SK-N-SH (cell line): Measurements from ENCODE around the gene SLC34A3. TPM values are rescaled to one million over a fixed set of nuclear protein-coding genes. Genes with fewer than 3 reads are reported as not detected.

Experiments
- CTCF ChIA-PET: fragments of 300-600, 350-600 bp; formaldehyde crosslinking; extraction: SDS; loops from one replicate; lab custom pipeline; 2021; lab: Yijun Ruan, JAX
- POLR2A ChIA-PET: fragments of 350-600 bp; sonication (Branson Sonifier 250); formaldehyde crosslinking; extraction: SDS; loops from one replicate; lab custom pipeline; 2020; ENCODE audit warnings: antibody characterized with exemption, inconsistent platforms; lab: Yijun Ruan, JAX
- DNase-seq: peaks from one replicate; pipeline ENCODE4 v3.0.0; 2012
- H2AFZ ChIP-seq: fragments of 200-600 bp; sonication (generic); 2 replicates; pipeline ENCODE4 v1.8.1; 2016; ENCODE audit warnings: antibody characterized with exemption, mild to moderate bottlenecking, low read depth
- H3F3A ChIP-seq: fragments of 200-600 bp; sonication (generic); replicated peaks from 2 replicates; pipeline ENCODE3; 2016; ENCODE audit warnings: antibody characterized with exemption, mild to moderate bottlenecking; ENCODE audit not compliant: insufficient read depth
- H3K27ac ChIP-seq, 2 experiments: fragments of 200-500 bp in 1 of 2; fragments of 200-600 bp in 1 of 2; sonication (Bioruptor generic) in 1 of 2; sonication (generic), shearing (Covaris generic) in 1 of 2; 2 replicates each; pipeline versions ENCODE4 v1.5.1 to v1.6.1; 2014 to 2016; ENCODE audit warnings: low read depth in 2 of 2, inconsistent platforms in 1 of 2, low read length in 1 of 2, mild to moderate bottlenecking in 1 of 2, mixed read lengths in 1 of 2
- H3K27me3 ChIP-seq: fragments of 200-600 bp; sonication (generic), shearing (Covaris generic); 2 replicates; pipeline ENCODE4 v1.6.1; 2016; ENCODE audit warnings: mixed run types; ENCODE audit not compliant: insufficient read depth
- H3K36me3 ChIP-seq, 2 experiments: fragments of 200-500 bp in 1 of 2; fragments of 200-600 bp in 1 of 2; sonication (Bioruptor generic) in 1 of 2; sonication (generic) in 1 of 2; replicated peaks in 1 of 2; 2 replicates each; pipeline versions ENCODE3 to v1.5.1; 2014 to 2016; ENCODE audit warnings: low read length in 1 of 2, mild to moderate bottlenecking in 1 of 2; ENCODE audit not compliant: insufficient read depth in 2 of 2, control insufficient read depth in 1 of 2
- H3K4me1 ChIP-seq, 2 experiments: fragments of 200-500 bp in 1 of 2; fragments of 200-600 bp in 1 of 2; sonication (Bioruptor generic) in 1 of 2; sonication (generic), shearing (Covaris generic) in 1 of 2; 2 replicates each; pipeline versions ENCODE4 v1.5.1 to v1.6.1; 2014 to 2016; ENCODE audit warnings: low read depth in 1 of 2, low read length in 1 of 2, mixed run types in 1 of 2; ENCODE audit not compliant: insufficient read depth in 2 of 2, control insufficient read depth in 1 of 2
- H3K4me2 ChIP-seq: fragments of 200-600 bp; sonication (generic), shearing (Covaris generic); 2 replicates; pipeline ENCODE4 v1.6.1; 2017; ENCODE audit warnings: mixed run types
- H3K4me3 ChIP-seq, 2 experiments: fragments of 200-500 bp in 1 of 2; fragments of 200-600 bp in 1 of 2; sonication (Bioruptor generic) in 1 of 2; sonication (generic), shearing (Covaris generic) in 1 of 2; 2 replicates each; pipeline versions ENCODE4 v1.5.1 to v1.8.1; 2014 to 2016; ENCODE audit warnings: low read depth in 2 of 2, inconsistent platforms in 1 of 2, low read length in 1 of 2, mild to moderate bottlenecking in 1 of 2, mixed read lengths in 1 of 2, moderate library complexity in 1 of 2
- H3K79me2 ChIP-seq: fragments of 200-600 bp; sonication (generic); 2 replicates; pipeline ENCODE4 v1.8.1; 2017; ENCODE audit warnings: mild to moderate bottlenecking; ENCODE audit not compliant: insufficient read depth
- H3K9ac ChIP-seq: fragments of 200-600 bp; sonication (generic); 2 replicates; pipeline ENCODE4 v1.6.1; 2017; ENCODE audit warnings: mixed run types
- H3K9me2 ChIP-seq: fragments of 200-600 bp; sonication (generic); 2 replicates; pipeline ENCODE4 v1.6.1; 2017; ENCODE audit warnings: mixed run types
- H3K9me3 ChIP-seq: fragments of 200-600 bp; sonication (generic); 2 replicates; pipeline ENCODE4 v1.6.1; 2017; ENCODE audit warnings: mixed run types, mild to moderate bottlenecking, moderate library complexity
- H4K20me1 ChIP-seq: fragments of 200-600 bp; sonication (generic); 2 replicates; pipeline ENCODE4 v1.6.1; 2017; ENCODE audit warnings: mild to moderate bottlenecking, mixed run types; ENCODE audit not compliant: insufficient read depth
- ELF1 ChIP-seq: IDR thresholded peaks from 2 replicates; pipeline ENCODE4 v1.4.0; 2012
- EP300 ChIP-seq, 2 experiments: IDR thresholded peaks; 2 replicates each; pipeline versions ENCODE4 v1.4.0 to v1.6.1; 2012; ENCODE audit warnings: borderline replicate concordance in 1 of 2, low read depth in 1 of 2, low read length in 1 of 2
- EZH2phosphoT487 ChIP-seq: fragments of 200-600 bp; sonication (generic); IDR thresholded peaks from 2 replicates; pipeline ENCODE4 v1.6.1; 2017; ENCODE audit warnings: low read depth, mixed run types, mild to moderate bottlenecking, antibody characterized with exemption, moderate library complexity, borderline replicate concordance
- GABPA ChIP-seq: IDR thresholded peaks from 2 replicates; pipeline ENCODE4 v1.4.0; 2012; ENCODE audit warnings: low read depth, mild to moderate bottlenecking
- GATA2 ChIP-seq: sonication (generic); formaldehyde crosslinking; IDR thresholded peaks from 2 replicates; pipeline ENCODE4 v1.5.0; 2020; ENCODE audit warnings: mild to moderate bottlenecking, missing genetic modification reagents
- JUND ChIP-seq: IDR thresholded peaks from 2 replicates; pipeline ENCODE4 v1.4.0; 2012
- MXI1 ChIP-seq: IDR thresholded peaks from 2 replicates; pipeline ENCODE4 v1.6.1; 2012; ENCODE audit warnings: mild to moderate bottlenecking, low read depth, low read length, improper control_type of control experiment
- NFIC ChIP-seq: IDR thresholded peaks from 2 replicates; pipeline ENCODE4 v1.4.0; 2012; ENCODE audit warnings: borderline replicate concordance
- NRF1 ChIP-seq: IDR thresholded peaks from 2 replicates; pipeline ENCODE4 v1.6.1; 2012; ENCODE audit warnings: low read depth, mild to moderate bottlenecking, low read length
- POLR2AphosphoS5 ChIP-seq: IDR thresholded peaks from 2 replicates; pipeline ENCODE4 v1.6.1; 2012; ENCODE audit warnings: low read depth, low read length
- RAD21 ChIP-seq: IDR thresholded peaks from 2 replicates; pipeline ENCODE4 v1.6.1; 2012; ENCODE audit warnings: mild to moderate bottlenecking, low read length
- RFX5 ChIP-seq: IDR thresholded peaks from 2 replicates; pipeline ENCODE4 v1.6.1; 2012; ENCODE audit warnings: mild to moderate bottlenecking, improper control_type of control experiment, low read length
- SIN3A ChIP-seq: IDR thresholded peaks from 2 replicates; pipeline ENCODE4 v1.6.1; 2012; ENCODE audit warnings: low read depth, mild to moderate bottlenecking, low read length, moderate library complexity, borderline replicate concordance
- SMC3 ChIP-seq: IDR thresholded peaks from 2 replicates; pipeline ENCODE4 v1.6.1; 2012; ENCODE audit warnings: low read depth, low read length, improper control_type of control experiment
- TCF12 ChIP-seq: IDR thresholded peaks from 2 replicates; pipeline ENCODE4 v1.4.0; 2012
- USF1 ChIP-seq: IDR thresholded peaks from 2 replicates; pipeline ENCODE4 v1.4.0; 2012; ENCODE audit warnings: low read depth, borderline replicate concordance
- YY1 ChIP-seq: IDR thresholded peaks from 2 replicates; pipeline ENCODE4 v1.4.0; 2012; ENCODE audit warnings: low read depth, mild to moderate bottlenecking
- ZBTB33 ChIP-seq: IDR thresholded peaks from 2 replicates; pipeline ENCODE4 v1.4.0; 2012; ENCODE audit warnings: low read depth, borderline replicate concordance
- WGBS: methylation state at CpG from one replicate; pipeline ENCODE4 v1.1.6; 2017; ENCODE audit warnings: low lambda C conversion rate; 5-methylcytosine and 5-hydroxymethylcytosine counted together
- polyA plus RNA-seq, 3 experiments: library from polyadenylated mRNA; depleted of rRNA; stranded (reverse); fragments of >200 nt; gene quantifications; 2 replicates each; pipeline ENCODE4 v1.2.3, GENCODE V29; 2012
- TF ChIP-seq, protein P1 (sequence below): IDR thresholded peaks from 2 replicates; pipeline ENCODE4; 2012

SLC34A3 gene
- polyA plus RNA-seq, 1 of the 3 experiments (the other 2 are of a cell fraction) = not detected

- Histone ChIP-seq H3K4me3 (no peak overlapping the region), H2AFZ (no peak overlapping the region), H3K27me3 (no peaks in the 10 kb centered on the region), H3K4me1 (no peaks in the 10 kb centered on the region; a peak in 2 of 4 replicates), H3K9ac (no peak overlapping the region), H3F3A (peaks cover 8% of the 10 kb centered on the region), H3K27ac (no peak overlapping the region), H3K4me2 (no peak overlapping the region), H3K79me2 (no peaks in the 10 kb centered on the region), H3K9me2 (no peaks in the 10 kb centered on the region), H3K9me3 (no peaks in the 10 kb centered on the region), H3K36me3 (peaks cover 12 to 33% of the 10 kb centered on the region in 2 experiments), H4K20me1 (0 out of 2 replicates have a peak, but pooled peaks cover 3% of the 10 kb centered on the region)
- 100% methylated on average over 5 of the region's 13 CpGs for WGBS
- ChIA-PET CTCF (interaction anchor here (0.8 to 2.8 kb wide), 4 partner anchors 11 to 173 kb away, joined by 3 to 18 read pairs (median 10); no protein-coding TSS in a partner anchor), POLR2A (interaction anchor here (1.0 to 1.5 kb wide), 5 partner anchors 8 to 52 kb away, joined by 3 to 8 read pairs (median 3); no protein-coding TSS in a partner anchor)
- peak; percentile 65 for DNase-seq
- TF ChIP-seq SMC3 (no peak), TCF12 (no peak), POLR2AphosphoS5 (no peak), YY1 (no peak), NRF1 (no peak)
These were observed 42.4 kb downstream of the SLC34A3 start for GRCh38 chr9:137273095-137273490.

GRCh38 chr9:137273611-137274320, 43.1 kb downstream of the SLC34A3 start:
- Histone ChIP-seq H3K9me3 (no peaks in the 10 kb centered on the region), H3K27ac (no peak overlapping the region), H3K4me2 (no peak overlapping the region), H3K9ac (no peak overlapping the region), H3K36me3 (peaks cover 7 to 31% of the 10 kb centered on the region in 2 experiments), H2AFZ (no peak overlapping the region), H3K9me2 (no peaks in the 10 kb centered on the region), H3K79me2 (no peaks in the 10 kb centered on the region), H3F3A (peaks cover 8% of the 10 kb centered on the region), H4K20me1 (0 out of 2 replicates have a peak, but pooled peaks cover 3% of the 10 kb centered on the region), H3K27me3 (no peaks in the 10 kb centered on the region), H3K4me3 (no peak overlapping the region), H3K4me1 (no peaks in the 10 kb centered on the region; a peak in 2 of 4 replicates)
- DNase-seq = no peak
- ChIA-PET CTCF (interaction anchor here (0.9 to 2.8 kb wide), 5 partner anchors 12 to 149 kb away, joined by 3 to 18 read pairs (median 8); partner anchors contain the start of genes EXD3 and NOXA1), POLR2A (interaction anchor here (1.0 to 1.5 kb wide), 4 partner anchors 9 to 51 kb away, joined by 3 to 8 read pairs (median 4); no protein-coding TSS in a partner anchor)
- TF ChIP-seq RAD21 (no peak), GABPA (no peak), USF1 (no peak), JUND (no peak), ELF1 (no peak), EZH2phosphoT487 (no peak), EP300 (IDR thresholded peaks at IDR 0.05; ENCODE audit: borderline replicate concordance in 1 of 2, low read depth in 1 of 2, low read length in 1 of 2) (no peak), NFIC (no peak), SIN3A (no peak), MXI1 (no peak), POLR2AphosphoS5 (no peak), RFX5 (no peak), ZBTB33 (no peak), GATA2 (no peak), TCF12 (no peak)
- TF ChIP-seq, protein P1, sequence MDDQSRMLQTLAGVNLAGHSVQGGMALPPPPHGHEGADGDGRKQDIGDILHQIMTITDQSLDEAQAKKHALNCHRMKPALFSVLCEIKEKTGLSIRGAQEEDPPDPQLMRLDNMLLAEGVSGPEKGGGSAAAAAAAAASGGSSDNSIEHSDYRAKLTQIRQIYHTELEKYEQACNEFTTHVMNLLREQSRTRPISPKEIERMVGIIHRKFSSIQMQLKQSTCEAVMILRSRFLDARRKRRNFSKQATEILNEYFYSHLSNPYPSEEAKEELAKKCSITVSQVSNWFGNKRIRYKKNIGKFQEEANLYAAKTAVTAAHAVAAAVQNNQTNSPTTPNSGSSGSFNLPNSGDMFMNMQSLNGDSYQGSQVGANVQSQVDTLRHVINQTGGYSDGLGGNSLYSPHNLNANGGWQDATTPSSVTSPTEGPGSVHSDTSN = no peak
- WGBS = 90% methylated on average over 10 of the region's 15 CpGs
